ENCODE measurements around the gene SCRT2. TPM values are rescaled to one million over a fixed set of nuclear protein-coding genes. Genes with fewer than 3 reads are reported as not detected.

SCRT2 gene
- polyA plus RNA-seq, 1 of the 3 experiments (the other 2 are of a cell fraction): not detected

- no peak overlapping the region for H2AFZ ChIP-seq (ENCODE audit: low read depth)
- no peak for DNase-seq
- H4K20me1 ChIP-seq (ENCODE audit: insufficient read depth): no peaks in the 10 kb centered on the region
- H3K79me2 ChIP-seq (ENCODE audit: insufficient read depth): no peaks in the 10 kb centered on the region
- H3K9me3 ChIP-seq: no peaks in the 10 kb centered on the region
- H3K27me3 ChIP-seq (ENCODE audit: insufficient read depth): no peaks in the 10 kb centered on the region
- no peaks in the 10 kb centered on the region for H3K4me1 ChIP-seq (ENCODE audit: control insufficient read depth in 1 of 2, insufficient read depth in 2 of 2, low read depth in 1 of 2, low read length in 1 of 2)
- CTCF ChIA-PET: interaction anchor here (0.9 to 1.1 kb wide), 2 partner anchors 19 to 74 kb away, joined by 3 to 6 read pairs; no protein-coding TSS in a partner anchor
- H3K4me3 ChIP-seq (ENCODE audit: low read depth in 2 of 2, low read length in 1 of 2): no peak overlapping the region
- H3K9ac ChIP-seq: no peak overlapping the region
- POLR2A ChIA-PET: no interaction called here
- TF ChIP-seq PBX3 (IDR thresholded peaks at IDR 0.05) (no peak), MXI1 (IDR thresholded peaks at IDR 0.05; ENCODE audit: low read depth, low read length) (no peak), TAF1 (IDR thresholded peaks at IDR 0.05; ENCODE audit: borderline replicate concordance, low read depth, low read length) (no peak), GATA2 (CRISPR knock-in tag; IDR thresholded peaks at IDR 0.05) (no peak), NFIC (IDR thresholded peaks at IDR 0.05; ENCODE audit: borderline replicate concordance) (no peak), NRF1 (IDR thresholded peaks at IDR 0.05; ENCODE audit: low read depth, low read length) (no peak), FOSL2 (IDR thresholded peaks at IDR 0.05; ENCODE audit: borderline replicate concordance, low read depth) (no peak), FOXM1 (IDR thresholded peaks at IDR 0.05; ENCODE audit: low read depth) (no peak), FOXJ3 (CRISPR knock-in tag; IDR thresholded peaks at IDR 0.05) (no peak), TCF12 (IDR thresholded peaks at IDR 0.05) (no peak), RXRA (IDR thresholded peaks at IDR 0.05; ENCODE audit: borderline replicate concordance, low read depth) (no peak), USF1 (IDR thresholded peaks at IDR 0.05; ENCODE audit: borderline replicate concordance, low read depth) (no peak), MEF2A (IDR thresholded peaks at IDR 0.05; ENCODE audit: borderline replicate concordance, low read depth) (no peak), ELF1 (IDR thresholded peaks at IDR 0.05) (no peak)
- WGBS (ENCODE audit: low lambda C conversion rate): 48% methylated on average over 11 of the region's 11 CpGs
- no peaks in the 10 kb centered on the region for H3K9me2 ChIP-seq
- H3K27ac ChIP-seq (ENCODE audit: low read depth in 2 of 2, low read length in 1 of 2): no peak overlapping the region
- H3K36me3 ChIP-seq (replicated peaks in 1 of 2; ENCODE audit: control insufficient read depth in 1 of 2, insufficient read depth in 2 of 2, low read length in 1 of 2): no peaks in the 10 kb centered on the region
- no peaks in the 10 kb centered on the region for H3F3A ChIP-seq (replicated peaks; ENCODE audit: insufficient read depth)
- H3K4me2 ChIP-seq: no peak overlapping the region
Measured at GRCh38 chr20:719816-720215, 44.2 kb upstream of the SCRT2 start.

GRCh38 chr20:719068-719467, 43.5 kb upstream of the SCRT2 start:
- H3K27ac ChIP-seq (ENCODE audit: low read depth in 2 of 2, low read length in 1 of 2): no peak overlapping the region

More at GRCh38 chr20:719068-719467, 43.5 kb upstream of the SCRT2 start:
- no peaks in the 10 kb centered on the region for H3K9me3 ChIP-seq
- H3K4me1 ChIP-seq (ENCODE audit: control insufficient read depth in 1 of 2, insufficient read depth in 2 of 2, low read depth in 1 of 2, low read length in 1 of 2): no peaks in the 10 kb centered on the region
- no peaks in the 10 kb centered on the region for H3K79me2 ChIP-seq (ENCODE audit: insufficient read depth)
- no peak for TF ChIP-seq TAF1 (IDR thresholded peaks at IDR 0.05; ENCODE audit: borderline replicate concordance, low read depth, low read length)
- TF ChIP-seq IRF3 (IDR thresholded peaks at IDR 0.05; ENCODE audit: low read depth, low read length): no peak
- TF ChIP-seq ZBTB33 (IDR thresholded peaks at IDR 0.05; ENCODE audit: borderline replicate concordance, low read depth): no peak
- TF ChIP-seq EP300 (IDR thresholded peaks at IDR 0.05; ENCODE audit: borderline replicate concordance in 1 of 2, low read depth in 1 of 2, low read length in 1 of 2): no peak
- no peak for TF ChIP-seq RFX5 (IDR thresholded peaks at IDR 0.05; ENCODE audit: low read length)
- no peak for TF ChIP-seq USF2 (IDR thresholded peaks at IDR 0.05; ENCODE audit: borderline replicate concordance, low read depth, low read length)
- no peak for TF ChIP-seq PBX3 (IDR thresholded peaks at IDR 0.05)
- no peak for TF ChIP-seq MXI1 (IDR thresholded peaks at IDR 0.05; ENCODE audit: low read depth, low read length)
- no peak for TF ChIP-seq MAX (IDR thresholded peaks at IDR 0.05; ENCODE audit: low read depth)
- TF ChIP-seq EZH2phosphoT487 (IDR thresholded peaks at IDR 0.05; ENCODE audit: borderline replicate concordance, low read depth): no peak
- ChIA-PET POLR2A (no interaction called here), CTCF (interaction anchor here (1.1 to 1.4 kb wide), 2 partner anchors 9 to 73 kb away, joined by 6 to 8 read pairs; no protein-coding TSS in a partner anchor)
- H3K4me3 ChIP-seq (ENCODE audit: low read depth in 2 of 2, low read length in 1 of 2): no peak overlapping the region
- no peaks in the 10 kb centered on the region for H3K9me2 ChIP-seq
- H3K36me3 ChIP-seq (replicated peaks in 1 of 2; ENCODE audit: control insufficient read depth in 1 of 2, insufficient read depth in 2 of 2, low read length in 1 of 2): no peaks in the 10 kb centered on the region
- 28% methylated on average over 3 of the region's 5 CpGs for WGBS (ENCODE audit: low lambda C conversion rate)
- no peak overlapping the region for H3K4me2 ChIP-seq
- DNase-seq: no peak
- H3K27me3 ChIP-seq (ENCODE audit: insufficient read depth): no peaks in the 10 kb centered on the region
- no peaks in the 10 kb centered on the region for H3F3A ChIP-seq (replicated peaks; ENCODE audit: insufficient read depth)
- H3K9ac ChIP-seq: no peak overlapping the region
- H2AFZ ChIP-seq (ENCODE audit: low read depth): no peak overlapping the region
- H4K20me1 ChIP-seq (ENCODE audit: insufficient read depth): no peaks in the 10 kb centered on the region

Measured in SK-N-SH (cell line).